Measurements from ENCODE around the gene FXYD4. TPM values are rescaled to one million over a fixed set of nuclear protein-coding genes. Genes with fewer than 3 reads are reported as not detected.

FXYD4 gene
- total and polyA plus RNA-seq, 2 experiments from 2014 or later: not detected

DNA sequence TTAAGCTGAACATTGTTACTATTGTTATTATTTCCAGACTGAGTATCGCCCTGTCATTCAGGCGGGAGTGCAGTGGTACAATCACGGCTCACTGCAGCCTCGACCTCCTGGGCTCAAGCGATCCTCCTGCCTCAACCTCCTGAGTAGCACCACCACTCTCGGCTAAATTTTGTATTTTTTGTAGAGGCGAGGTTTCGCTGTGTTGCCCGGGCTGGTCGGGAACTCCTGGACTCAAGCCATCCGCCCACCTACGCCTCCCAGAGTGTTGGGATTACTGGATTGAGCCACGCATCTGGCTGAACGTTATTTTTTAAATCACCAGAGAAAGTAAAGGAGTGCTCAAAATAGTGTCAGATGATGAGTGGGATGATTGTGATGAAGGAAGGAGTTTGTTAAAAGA is 38.9 kb downstream of the FXYD4 start:
- Mint-ChIP-seq H3K27ac (no peak overlapping the region), H3K4me3 (peak overlapping the region; percentile 93), H3K9me3 (peaks cover 5% of the 10 kb centered on the region; the same call in 1 of the 3 replicates), H3K4me1 (peaks cover 10% of the 10 kb centered on the region; the same call in 2 of the 3 replicates), H3K36me3 (ENCODE audit: low read depth) (peaks cover 10% of the 10 kb centered on the region; the same call in 2 of the 3 replicates), H3K27me3 (ENCODE audit: insufficient read depth, low read depth, poor library complexity) (peaks cover 16% of the 10 kb centered on the region)
- H3K27ac ChIP-seq (ENCODE audit: low read depth): 0 out of 2 replicates have a peak overlapping the region, but pooled peaks have one; percentile 98
- H3K4me1 ChIP-seq (ENCODE audit: insufficient read depth): peaks cover 13% of the 10 kb centered on the region; the same call in 1 of the 2 replicates
- no peak overlapping the region for H2AFZ ChIP-seq
- TF ChIP-seq NANOG (IDR thresholded peaks at IDR 0.05; ENCODE audit: borderline replicate concordance) (no peak), EZH2phosphoT487 (IDR thresholded peaks at IDR 0.05; ENCODE audit: unreplicated experiment) (no peak), CTCF (conservative IDR thresholded peaks at IDR 0.05; ENCODE audit: low read depth in 2 of 2) (no peak), JUNB (IDR thresholded peaks at IDR 0.05; ENCODE audit: unreplicated experiment) (no peak), POLR2AphosphoS5 (IDR thresholded peaks at IDR 0.05; ENCODE audit: low read depth) (no peak), REST (IDR thresholded peaks at IDR 0.05; ENCODE audit: unreplicated experiment) (no peak), ETS1 (IDR thresholded peaks at IDR 0.05) (no peak), CREB1 (CRISPR knock-in tag; IDR thresholded peaks at IDR 0.05; ENCODE audit: low read depth) (no peak), STAT1 (IDR thresholded peaks at IDR 0.05; ENCODE audit: unreplicated experiment) (no peak), ZNF114 (CRISPR knock-in tag; IDR thresholded peaks at IDR 0.05) (no peak)
- TF ChIP-seq, protein P1, sequence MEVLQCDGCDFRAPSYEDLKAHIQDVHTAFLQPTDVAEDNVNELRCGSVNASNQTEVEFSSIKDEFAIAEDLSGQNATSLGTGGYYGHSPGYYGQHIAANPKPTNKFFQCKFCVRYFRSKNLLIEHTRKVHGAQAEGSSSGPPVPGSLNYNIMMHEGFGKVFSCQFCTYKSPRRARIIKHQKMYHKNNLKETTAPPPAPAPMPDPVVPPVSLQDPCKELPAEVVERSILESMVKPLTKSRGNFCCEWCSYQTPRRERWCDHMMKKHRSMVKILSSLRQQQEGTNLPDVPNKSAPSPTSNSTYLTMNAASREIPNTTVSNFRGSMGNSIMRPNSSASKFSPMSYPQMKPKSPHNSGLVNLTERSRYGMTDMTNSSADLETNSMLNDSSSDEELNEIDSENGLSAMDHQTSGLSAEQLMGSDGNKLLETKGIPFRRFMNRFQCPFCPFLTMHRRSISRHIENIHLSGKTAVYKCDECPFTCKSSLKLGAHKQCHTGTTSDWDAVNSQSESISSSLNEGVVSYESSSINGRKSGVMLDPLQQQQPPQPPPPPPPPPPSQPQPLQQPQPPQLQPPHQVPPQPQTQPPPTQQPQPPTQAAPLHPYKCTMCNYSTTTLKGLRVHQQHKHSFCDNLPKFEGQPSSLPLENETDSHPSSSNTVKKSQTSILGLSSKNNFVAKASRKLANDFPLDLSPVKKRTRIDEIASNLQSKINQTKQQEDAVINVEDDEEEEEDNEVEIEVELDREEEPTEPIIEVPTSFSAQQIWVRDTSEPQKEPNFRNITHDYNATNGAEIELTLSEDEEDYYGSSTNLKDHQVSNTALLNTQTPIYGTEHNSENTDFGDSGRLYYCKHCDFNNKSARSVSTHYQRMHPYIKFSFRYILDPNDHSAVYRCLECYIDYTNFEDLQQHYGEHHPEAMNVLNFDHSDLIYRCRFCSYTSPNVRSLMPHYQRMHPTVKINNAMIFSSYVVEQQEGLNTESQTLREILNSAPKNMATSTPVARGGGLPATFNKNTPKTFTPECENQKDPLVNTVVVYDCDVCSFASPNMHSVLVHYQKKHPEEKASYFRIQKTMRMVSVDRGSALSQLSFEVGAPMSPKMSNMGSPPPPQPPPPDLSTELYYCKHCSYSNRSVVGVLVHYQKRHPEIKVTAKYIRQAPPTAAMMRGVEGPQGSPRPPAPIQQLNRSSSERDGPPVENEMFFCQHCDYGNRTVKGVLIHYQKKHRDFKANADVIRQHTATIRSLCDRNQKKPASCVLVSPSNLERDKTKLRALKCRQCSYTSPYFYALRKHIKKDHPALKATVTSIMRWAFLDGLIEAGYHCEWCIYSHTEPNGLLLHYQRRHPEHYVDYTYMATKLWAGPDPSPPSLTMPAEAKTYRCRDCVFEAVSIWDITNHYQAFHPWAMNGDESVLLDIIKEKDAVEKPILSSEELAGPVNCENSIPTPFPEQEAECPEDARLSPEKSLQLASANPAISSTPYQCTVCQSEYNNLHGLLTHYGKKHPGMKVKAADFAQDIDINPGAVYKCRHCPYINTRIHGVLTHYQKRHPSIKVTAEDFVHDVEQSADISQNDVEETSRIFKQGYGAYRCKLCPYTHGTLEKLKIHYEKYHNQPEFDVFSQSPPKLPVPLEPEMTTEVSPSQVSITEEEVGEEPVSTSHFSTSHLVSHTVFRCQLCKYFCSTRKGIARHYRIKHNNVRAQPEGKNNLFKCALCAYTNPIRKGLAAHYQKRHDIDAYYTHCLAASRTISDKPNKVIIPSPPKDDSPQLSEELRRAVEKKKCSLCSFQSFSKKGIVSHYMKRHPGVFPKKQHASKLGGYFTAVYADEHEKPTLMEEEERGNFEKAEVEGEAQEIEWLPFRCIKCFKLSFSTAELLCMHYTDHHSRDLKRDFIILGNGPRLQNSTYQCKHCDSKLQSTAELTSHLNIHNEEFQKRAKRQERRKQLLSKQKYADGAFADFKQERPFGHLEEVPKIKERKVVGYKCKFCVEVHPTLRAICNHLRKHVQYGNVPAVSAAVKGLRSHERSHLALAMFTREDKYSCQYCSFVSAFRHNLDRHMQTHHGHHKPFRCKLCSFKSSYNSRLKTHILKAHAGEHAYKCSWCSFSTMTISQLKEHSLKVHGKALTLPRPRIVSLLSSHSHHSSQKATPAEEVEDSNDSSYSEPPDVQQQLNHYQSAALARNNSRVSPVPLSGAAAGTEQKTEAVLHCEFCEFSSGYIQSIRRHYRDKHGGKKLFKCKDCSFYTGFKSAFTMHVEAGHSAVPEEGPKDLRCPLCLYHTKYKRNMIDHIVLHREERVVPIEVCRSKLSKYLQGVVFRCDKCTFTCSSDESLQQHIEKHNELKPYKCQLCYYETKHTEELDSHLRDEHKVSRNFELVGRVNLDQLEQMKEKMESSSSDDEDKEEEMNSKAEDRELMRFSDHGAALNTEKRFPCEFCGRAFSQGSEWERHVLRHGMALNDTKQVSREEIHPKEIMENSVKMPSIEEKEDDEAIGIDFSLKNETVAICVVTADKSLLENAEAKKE (CRISPR knock-in tag; IDR thresholded peaks at IDR 0.05): no peak
- no peaks in the 10 kb centered on the region for H3F3A ChIP-seq (replicated peaks; ENCODE audit: low read depth)
- H3K9me2 ChIP-seq (ENCODE audit: insufficient read depth): no peaks in the 10 kb centered on the region
- no peaks in the 10 kb centered on the region for H3K27me3 ChIP-seq (ENCODE audit: insufficient read depth)
- H4K20me1 ChIP-seq (replicated peaks; ENCODE audit: insufficient read depth): peaks cover 10% of the 10 kb centered on the region
- peaks cover 39% of the 10 kb centered on the region for H3K79me2 ChIP-seq (replicated peaks; ENCODE audit: insufficient read depth)
- peak overlapping the region; percentile 92 for H3K4me2 ChIP-seq
- H3K4me3 ChIP-seq: peak overlapping the region; percentile 86
- DNase-seq (ENCODE audit: low spot score) (no peak), ATAC-seq (no peak)
- no peaks in the 10 kb centered on the region for H3K36me3 ChIP-seq (ENCODE audit: insufficient read depth)
